Loucy (cell line): Measurements from ENCODE around the gene MAT1A.

Experiments used
- H2AFZ ChIP-seq: fragments of 200-600 bp; sonication (generic); 2 replicates; pipeline ENCODE4 v1.6.0; 2016; ENCODE audit warnings: antibody characterized with exemption, mild to moderate bottlenecking, low read length, moderate library complexity
- H3F3A ChIP-seq: fragments of 200-600 bp; 2 replicates; pipeline ENCODE4 v1.6.0; 2016; ENCODE audit warnings: antibody characterized with exemption, low read depth, mild to moderate bottlenecking
- H3K27me3 ChIP-seq: fragments of 200-600 bp; sonication (generic); 2 replicates; pipeline ENCODE4 v1.6.1; 2014; ENCODE audit warnings: low read length, mild to moderate bottlenecking; ENCODE audit not compliant: insufficient read depth, poor library complexity, severe bottlenecking
- H3K36me3 ChIP-seq: fragments of 200-600 bp; sonication (generic); 2 replicates; pipeline ENCODE4 v1.6.1; 2016; ENCODE audit warnings: low read length; ENCODE audit not compliant: insufficient read depth
- H3K4me1 ChIP-seq: fragments of 200-600 bp; sonication (generic); 2 replicates; pipeline ENCODE4 v1.5.1; 2014; ENCODE audit warnings: low read length, mild to moderate bottlenecking; ENCODE audit not compliant: insufficient read depth, poor library complexity, severe bottlenecking
- H3K4me2 ChIP-seq: fragments of 200-600 bp; sonication (generic); 2 replicates; pipeline ENCODE4 v1.6.0; 2014; ENCODE audit warnings: antibody characterized with exemption, low read length, low read depth, mild to moderate bottlenecking; ENCODE audit not compliant: poor library complexity, severe bottlenecking
- H3K4me3 ChIP-seq: fragments of 200-600 bp; sonication (generic); 2 replicates; pipeline ENCODE4 v1.5.1; 2014; ENCODE audit warnings: low read length, mild to moderate bottlenecking, mixed read lengths; ENCODE audit not compliant: poor library complexity, severe bottlenecking
- H3K79me2 ChIP-seq: fragments of 200-600 bp; sonication (generic); 2 replicates; pipeline ENCODE4 v1.6.1; 2014; ENCODE audit warnings: low read length; ENCODE audit not compliant: insufficient read depth
- H3K9ac ChIP-seq: fragments of 200-600 bp; sonication (generic); 2 replicates; pipeline ENCODE4 v1.6.0; 2014; ENCODE audit warnings: mild to moderate bottlenecking, low read depth, low read length, moderate library complexity; ENCODE audit not compliant: poor library complexity, severe bottlenecking
- H3K9me2 ChIP-seq: fragments of 200-600 bp; sonication (generic); replicated peaks from 2 replicates; pipeline ENCODE4 v1.6.1; 2016; ENCODE audit warnings: low read depth, low read length, mixed read lengths
- H3K9me3 ChIP-seq: fragments of 200-600 bp; sonication (generic); 2 replicates; pipeline ENCODE4 v1.6.1; 2014; ENCODE audit warnings: mild to moderate bottlenecking, antibody characterized with exemption, low read length, low read depth; ENCODE audit not compliant: insufficient read depth
- H4K20me1 ChIP-seq: fragments of 200-600 bp; sonication (generic); 2 replicates; pipeline ENCODE4 v1.6.0; 2014; ENCODE audit warnings: antibody characterized with exemption, low read length, mild to moderate bottlenecking; ENCODE audit not compliant: insufficient read depth, poor library complexity, severe bottlenecking
- CTCF ChIP-seq: fragments of 200-600 bp; sonication (generic); conservative IDR thresholded peaks from 2 replicates; pipeline ENCODE4 v1.5.1; 2014; ENCODE audit warnings: mild to moderate bottlenecking, antibody characterized with exemption, low read length
- EZH2phosphoT487 ChIP-seq: fragments of 200-600 bp; IDR thresholded peaks from 2 replicates; pipeline ENCODE4 v1.6.1; 2018; ENCODE audit warnings: antibody characterized with exemption, mild to moderate bottlenecking, moderate library complexity, borderline replicate concordance

Gene MAT1A

GRCh38 chr10:80281784-80282765 is 7.4 kb downstream of the MAT1A start:
- Histone ChIP-seq H3K36me3 (no peaks in the 10 kb centered on the region), H3K4me2 (no peak overlapping the region), H3K4me3 (no peak overlapping the region), H3K9me2 (no peaks in the 10 kb centered on the region), H3K9ac (no peak overlapping the region), H3K27me3 (no peaks in the 10 kb centered on the region), H2AFZ (no peak overlapping the region), H4K20me1 (no peaks in the 10 kb centered on the region), H3K4me1 (no peaks in the 10 kb centered on the region), H3K79me2 (no peaks in the 10 kb centered on the region), H3K9me3 (no peaks in the 10 kb centered on the region), H3F3A (no peaks in the 10 kb centered on the region)
- no peak for TF ChIP-seq EZH2phosphoT487
- no peak for TF ChIP-seq CTCF

- Histone ChIP-seq H3F3A (no peaks in the 10 kb centered on the region), H3K9me2 (no peaks in the 10 kb centered on the region), H3K9ac (no peak overlapping the region), H3K79me2 (no peaks in the 10 kb centered on the region), H3K4me1 (no peaks in the 10 kb centered on the region), H3K9me3 (no peaks in the 10 kb centered on the region), H3K36me3 (no peaks in the 10 kb centered on the region), H3K4me3 (no peak overlapping the region), H4K20me1 (no peaks in the 10 kb centered on the region), H2AFZ (no peak overlapping the region), H3K27me3 (no peaks in the 10 kb centered on the region), H3K4me2 (no peak overlapping the region)
- TF ChIP-seq CTCF (no peak), EZH2phosphoT487 (no peak)
These were observed 8.2 kb downstream of the MAT1A start for GRCh38 chr10:80281292-80281691.

GRCh38 chr10:80280071-80280800 is 9.2 kb downstream of the MAT1A start:
- Histone ChIP-seq H4K20me1 (no peaks in the 10 kb centered on the region), H3K27me3 (no peaks in the 10 kb centered on the region), H3K9me2 (no peaks in the 10 kb centered on the region), H3F3A (no peaks in the 10 kb centered on the region), H3K9me3 (no peaks in the 10 kb centered on the region), H3K4me1 (no peaks in the 10 kb centered on the region), H3K4me2 (no peak overlapping the region), H2AFZ (no peak overlapping the region), H3K4me3 (no peak overlapping the region), H3K79me2 (no peaks in the 10 kb centered on the region), H3K9ac (no peak overlapping the region), H3K36me3 (no peaks in the 10 kb centered on the region)
- no peak for TF ChIP-seq CTCF
- no peak for TF ChIP-seq EZH2phosphoT487
